H9 (cell line): ENCODE measurements around the gene SDF2. TPM values are rescaled to one million over a fixed set of nuclear protein-coding genes. Genes with fewer than 3 reads are reported as not detected.

ENCODE experiments used
- DNase-seq: peaks from one replicate; pipeline ENCODE4 v3.0.0-alpha.2; 2017
- H2AFZ ChIP-seq: one replicate; pipeline ENCODE4 v1.6.1; 2013; ENCODE audit warnings: mild to moderate bottlenecking, low read length, control low read depth, moderate library complexity
- H2AK5ac ChIP-seq: 2 replicates; pipeline ENCODE4 v1.6.1; 2013; ENCODE audit warnings: low read length, control low read depth, mixed read lengths; ENCODE audit not compliant: insufficient read length
- H2BK120ac ChIP-seq: one replicate; pipeline ENCODE4 v1.6.1; 2013; ENCODE audit warnings: low read depth, mild to moderate bottlenecking, low read length, control low read depth, inconsistent platforms; ENCODE audit not compliant: poor library complexity, severe bottlenecking
- H2BK12ac ChIP-seq: 2 replicates; pipeline ENCODE4 v1.6.1; 2013; ENCODE audit warnings: low read length, control low read depth, mixed read lengths, low read depth; ENCODE audit not compliant: insufficient read length
- H2BK15ac ChIP-seq: 2 replicates; pipeline ENCODE4 v1.6.1; 2013; ENCODE audit warnings: low read depth, low read length, control low read depth
- H2BK20ac ChIP-seq: one replicate; pipeline ENCODE4 v1.6.1; 2013; ENCODE audit warnings: low read depth, mild to moderate bottlenecking, low read length, control low read depth, inconsistent platforms; ENCODE audit not compliant: poor library complexity, severe bottlenecking
- H2BK5ac ChIP-seq: 2 replicates; pipeline ENCODE4 v1.6.1; 2013; ENCODE audit warnings: low read length, control low read depth, mixed read lengths; ENCODE audit not compliant: insufficient read length
- H3K14ac ChIP-seq: 2 replicates; pipeline ENCODE4 v1.6.1; 2013; ENCODE audit warnings: low read length, control low read depth; ENCODE audit not compliant: insufficient read depth
- H3K18ac ChIP-seq: 2 replicates; pipeline ENCODE4 v1.6.1; 2013; ENCODE audit warnings: low read depth, mild to moderate bottlenecking, mixed read lengths, low read length, control low read depth; ENCODE audit not compliant: insufficient read length
- H3K23ac ChIP-seq: 2 replicates; pipeline ENCODE4 v1.6.1; 2013; ENCODE audit warnings: low read length, control low read depth, mixed read lengths, low read depth; ENCODE audit not compliant: insufficient read length
- H3K23me2 ChIP-seq: 2 replicates; pipeline ENCODE4 v1.6.1; 2013; ENCODE audit warnings: low read depth, mild to moderate bottlenecking, mixed read lengths, low read length, control low read depth; ENCODE audit not compliant: insufficient read length, poor library complexity, severe bottlenecking
- H3K27ac ChIP-seq: 2 replicates; pipeline ENCODE4 v1.5.1; 2013; ENCODE audit warnings: low read length, control low read depth, mixed read lengths, low read depth; ENCODE audit not compliant: insufficient read length
- H3K27me3 ChIP-seq: 2 replicates; pipeline ENCODE4 v1.6.1; 2013; ENCODE audit warnings: low read length, control low read depth, inconsistent platforms; ENCODE audit not compliant: insufficient read depth
- H3K4ac ChIP-seq: 2 replicates; pipeline ENCODE4 v1.6.1; 2013; ENCODE audit warnings: low read depth, mild to moderate bottlenecking, control low read depth, inconsistent platforms, low read length, moderate library complexity
- H3K4me1 ChIP-seq: 2 replicates; pipeline ENCODE4 v1.6.1; 2013; ENCODE audit warnings: low read length, control low read depth, inconsistent platforms; ENCODE audit not compliant: insufficient read depth
- H3K4me2 ChIP-seq: 2 replicates; pipeline ENCODE4 v1.6.1; 2013; ENCODE audit warnings: low read length, control low read depth, mixed read lengths; ENCODE audit not compliant: insufficient read length, insufficient read depth
- H3K56ac ChIP-seq: 2 replicates; pipeline ENCODE4 v1.6.1; 2013; ENCODE audit warnings: low read depth, mild to moderate bottlenecking, mixed read lengths, low read length, control low read depth; ENCODE audit not compliant: insufficient read length
- H3K79me1 ChIP-seq: 2 replicates; pipeline ENCODE4 v1.6.1; 2013; ENCODE audit warnings: low read depth, mild to moderate bottlenecking, moderate library complexity, low read length, control low read depth, inconsistent platforms; ENCODE audit not compliant: insufficient read depth, poor library complexity, severe bottlenecking
- H3K79me2 ChIP-seq: 2 replicates; pipeline ENCODE4 v1.6.1; 2013; ENCODE audit warnings: low read length, control low read depth, inconsistent platforms; ENCODE audit not compliant: insufficient read depth
- H3K9ac ChIP-seq: 2 replicates; pipeline ENCODE4 v1.6.1; 2013; ENCODE audit warnings: low read length, control low read depth, mixed read lengths; ENCODE audit not compliant: insufficient read length; ENCODE audit errors: extremely low read depth
- H3K9me3 ChIP-seq: one replicate; pipeline ENCODE4 v1.6.1; 2013; ENCODE audit warnings: low read depth, low read length, inconsistent platforms; ENCODE audit not compliant: control insufficient read depth
- H3T11ph ChIP-seq: one replicate; pipeline ENCODE4 v1.6.1; 2013; ENCODE audit warnings: mild to moderate bottlenecking, low read length, control low read depth, inconsistent platforms
- H4K20me1 ChIP-seq: one replicate; pipeline ENCODE4 v1.6.1; 2013; ENCODE audit not compliant: control insufficient read depth, insufficient read length, insufficient read depth
- H4K5ac ChIP-seq: 2 replicates; pipeline ENCODE4 v1.6.1; 2013; ENCODE audit warnings: low read depth, mild to moderate bottlenecking, mixed read lengths, low read length, control low read depth; ENCODE audit not compliant: insufficient read length
- H4K8ac ChIP-seq: replicated peaks from 2 replicates; pipeline ENCODE4 v1.6.1; 2013; ENCODE audit warnings: low read length, control low read depth, mixed read lengths, low read depth; ENCODE audit not compliant: insufficient read length
- H4K91ac ChIP-seq: 2 replicates; pipeline ENCODE4 v1.6.1; 2013; ENCODE audit warnings: low read depth, mild to moderate bottlenecking, moderate library complexity, mixed read lengths, low read length, control low read depth; ENCODE audit not compliant: insufficient read length
- H3K27ac Mint-ChIP-seq, 3 experiments: 2 replicates in 2 of 3; 3 replicates in 1 of 3; pipeline ENCODE4 v1.8.0; 2020 to 2021; ENCODE audit warnings: mixed read lengths in 3 of 3, mild to moderate bottlenecking in 1 of 3, moderate library complexity in 1 of 3
- H3K27me3 Mint-ChIP-seq: 2 replicates; pipeline ENCODE4 v1.8.0; 2021; ENCODE audit warnings: low read depth, mild to moderate bottlenecking, moderate library complexity, mixed read lengths
- H3K36me3 Mint-ChIP-seq, 3 experiments: 2 replicates in 2 of 3; 3 replicates in 1 of 3; pipeline ENCODE4 v1.8.0; 2020 to 2021; ENCODE audit warnings: low read depth in 3 of 3, mixed read lengths in 3 of 3; ENCODE audit not compliant: insufficient read depth in 1 of 3
- H3K4me1 Mint-ChIP-seq, 2 experiments: 2 replicates each; pipeline ENCODE4 v1.8.0; 2020; ENCODE audit warnings: mixed read lengths in 2 of 2
- H3K4me3 Mint-ChIP-seq, 2 experiments: 2 replicates in 1 of 2; 3 replicates in 1 of 2; pipeline ENCODE4 v1.8.0; 2020 to 2021; ENCODE audit warnings: mild to moderate bottlenecking in 2 of 2, mixed read lengths in 2 of 2, moderate library complexity in 1 of 2
- H3K9me3 Mint-ChIP-seq, 2 experiments: 2 replicates in 1 of 2; 3 replicates in 1 of 2; pipeline ENCODE4 v1.8.0; 2020; ENCODE audit warnings: mild to moderate bottlenecking in 2 of 2, mixed read lengths in 2 of 2, moderate library complexity in 1 of 2
- WGBS: extraction: QIAGEN DNeasy Blood & Tissue Kit; methylation state at CpG from one replicate; pipeline ENCODE4 v1.1.7; 2013; ENCODE audit warnings: missing lambda C conversion rate, low lambda C conversion rate, mixed read lengths; ENCODE audit not compliant: insufficient read length; ENCODE audit errors: extremely low coverage; 5-methylcytosine and 5-hydroxymethylcytosine counted together
- total RNA-seq: library from RNA; stranded (reverse); gene quantifications from 2 replicates; pipeline ENCODE4 v1.2.1, GENCODE V29; 2021
- TF ChIP-seq, protein P1 (sequence below): fragments of 200-600 bp; sonication (generic); conservative IDR thresholded peaks from 3 replicates; pipeline ENCODE4 v1.8.0; 2021; ENCODE audit warnings: antibody characterized with exemption, mild to moderate bottlenecking

SDF2 gene
- total RNA-seq, 1 experiment from 2014 or later: 40.2 TPM

DNA sequence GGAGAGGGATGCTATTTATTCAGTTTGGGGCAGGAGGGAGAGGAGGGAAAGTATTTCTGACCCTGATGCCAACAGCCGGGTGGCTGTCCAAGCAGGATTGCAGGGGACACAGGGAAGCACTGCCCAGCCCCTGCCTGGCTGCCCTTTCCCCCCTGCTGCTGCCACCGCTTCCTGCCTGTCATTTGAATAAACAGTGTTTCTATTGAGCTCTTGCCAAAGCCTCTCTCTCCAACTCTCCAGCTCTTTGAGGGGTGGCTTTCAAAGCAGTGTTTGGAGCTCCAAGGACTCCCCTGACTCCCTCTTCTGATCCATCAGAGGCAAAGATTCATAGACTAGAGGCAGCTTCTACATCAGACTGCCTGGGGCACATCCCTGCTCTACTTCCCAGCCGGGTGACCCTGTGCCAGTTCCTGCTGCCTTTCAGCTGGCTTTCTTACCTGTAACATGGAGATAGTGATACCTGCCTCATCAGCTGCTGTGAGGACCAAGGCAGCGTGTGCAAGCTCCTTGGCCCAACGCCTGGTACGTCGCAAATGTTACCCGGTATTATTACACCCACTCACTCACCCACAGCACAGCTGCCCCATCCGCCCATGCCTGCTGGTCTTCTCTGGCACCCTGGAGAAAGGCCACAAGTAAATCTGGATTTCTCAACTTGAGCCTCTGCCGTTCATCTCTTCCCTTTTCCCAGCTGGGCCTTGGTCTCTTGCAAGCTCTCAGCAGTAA, 40.5 kb upstream of the SDF2 start:
- Mint-ChIP-seq H3K27me3 (no peaks in the 10 kb centered on the region), H3K4me1 (peaks cover 28 to 31% of the 10 kb centered on the region in 2 experiments), H3K36me3 (peaks cover 40 to 82% (median 70%) of the 10 kb centered on the region in 3 experiments; a peak in 6 of 7 replicates), H3K27ac (peak overlapping the region; percentile 72 to 91 (median 91); a peak in 6 of 7 replicates), H3K9me3 (no peaks in the 10 kb centered on the region), H3K4me3 (peak overlapping the region in 1 of 2 experiments; percentile 21; a peak in 1 of 5 replicates)
- Histone ChIP-seq H4K20me1 (peaks cover 4% of the 10 kb centered on the region), H3K79me2 (no peaks in the 10 kb centered on the region), H3K4ac (no peak overlapping the region), H2BK120ac (no peak overlapping the region), H3K4me2 (no peak overlapping the region), H3K4me1 (no peaks in the 10 kb centered on the region), H3K18ac (no peak overlapping the region), H4K91ac (no peak overlapping the region), H2BK12ac (no peak overlapping the region), H2BK5ac (no peak overlapping the region), H3K23me2 (no peaks in the 10 kb centered on the region), H3K27ac (no peak overlapping the region), H4K8ac (no peak overlapping the region), H3K79me1 (no peaks in the 10 kb centered on the region), H2AFZ (no peak overlapping the region), H4K5ac (no peak overlapping the region), H2BK20ac (no peak overlapping the region), H3K23ac (no peak overlapping the region), H3K9me3 (no peaks in the 10 kb centered on the region), H3K9ac (no peak overlapping the region), H2BK15ac (no peak overlapping the region), H3K27me3 (no peaks in the 10 kb centered on the region), H3T11ph (no peak overlapping the region), H2AK5ac (no peak overlapping the region), H3K14ac (no peak overlapping the region), H3K56ac (no peak overlapping the region)
- TF ChIP-seq, protein P1, sequence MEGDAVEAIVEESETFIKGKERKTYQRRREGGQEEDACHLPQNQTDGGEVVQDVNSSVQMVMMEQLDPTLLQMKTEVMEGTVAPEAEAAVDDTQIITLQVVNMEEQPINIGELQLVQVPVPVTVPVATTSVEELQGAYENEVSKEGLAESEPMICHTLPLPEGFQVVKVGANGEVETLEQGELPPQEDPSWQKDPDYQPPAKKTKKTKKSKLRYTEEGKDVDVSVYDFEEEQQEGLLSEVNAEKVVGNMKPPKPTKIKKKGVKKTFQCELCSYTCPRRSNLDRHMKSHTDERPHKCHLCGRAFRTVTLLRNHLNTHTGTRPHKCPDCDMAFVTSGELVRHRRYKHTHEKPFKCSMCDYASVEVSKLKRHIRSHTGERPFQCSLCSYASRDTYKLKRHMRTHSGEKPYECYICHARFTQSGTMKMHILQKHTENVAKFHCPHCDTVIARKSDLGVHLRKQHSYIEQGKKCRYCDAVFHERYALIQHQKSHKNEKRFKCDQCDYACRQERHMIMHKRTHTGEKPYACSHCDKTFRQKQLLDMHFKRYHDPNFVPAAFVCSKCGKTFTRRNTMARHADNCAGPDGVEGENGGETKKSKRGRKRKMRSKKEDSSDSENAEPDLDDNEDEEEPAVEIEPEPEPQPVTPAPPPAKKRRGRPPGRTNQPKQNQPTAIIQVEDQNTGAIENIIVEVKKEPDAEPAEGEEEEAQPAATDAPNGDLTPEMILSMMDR: no peak
- no CpG with 5 or more reads among the region's 10 CpGs for WGBS
- no peak for DNase-seq
